ENCODE data around the gene POLE3. TPM values are rescaled to one million over a fixed set of nuclear protein-coding genes. Genes with fewer than 3 reads are reported as not detected.
A peak's percentile ranks its signal among the peaks of the same experiment; 100 is the strongest.

Gene POLE3
- total and polyA plus RNA-seq, 2 experiments from 2014 or later = 39.2 to 81.3 TPM

DNA sequence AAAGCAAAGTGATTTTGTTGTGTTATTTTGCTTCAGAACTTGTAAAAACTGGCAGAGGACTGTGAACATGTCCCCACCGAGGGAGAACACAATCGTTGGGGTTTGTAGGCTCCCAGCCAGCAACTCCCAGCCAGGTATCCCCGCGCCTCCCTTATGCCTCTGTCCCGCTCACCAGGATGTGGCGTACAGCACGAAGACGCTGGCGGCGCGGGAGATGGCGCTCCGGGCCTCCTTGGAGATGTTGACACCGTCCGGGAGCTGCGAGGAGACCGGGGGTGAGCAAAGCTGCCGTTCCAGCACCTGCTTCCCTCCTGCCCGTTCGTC is 630 bp downstream of the POLE3 start (continued):
- TF ChIP-seq, protein P1, sequence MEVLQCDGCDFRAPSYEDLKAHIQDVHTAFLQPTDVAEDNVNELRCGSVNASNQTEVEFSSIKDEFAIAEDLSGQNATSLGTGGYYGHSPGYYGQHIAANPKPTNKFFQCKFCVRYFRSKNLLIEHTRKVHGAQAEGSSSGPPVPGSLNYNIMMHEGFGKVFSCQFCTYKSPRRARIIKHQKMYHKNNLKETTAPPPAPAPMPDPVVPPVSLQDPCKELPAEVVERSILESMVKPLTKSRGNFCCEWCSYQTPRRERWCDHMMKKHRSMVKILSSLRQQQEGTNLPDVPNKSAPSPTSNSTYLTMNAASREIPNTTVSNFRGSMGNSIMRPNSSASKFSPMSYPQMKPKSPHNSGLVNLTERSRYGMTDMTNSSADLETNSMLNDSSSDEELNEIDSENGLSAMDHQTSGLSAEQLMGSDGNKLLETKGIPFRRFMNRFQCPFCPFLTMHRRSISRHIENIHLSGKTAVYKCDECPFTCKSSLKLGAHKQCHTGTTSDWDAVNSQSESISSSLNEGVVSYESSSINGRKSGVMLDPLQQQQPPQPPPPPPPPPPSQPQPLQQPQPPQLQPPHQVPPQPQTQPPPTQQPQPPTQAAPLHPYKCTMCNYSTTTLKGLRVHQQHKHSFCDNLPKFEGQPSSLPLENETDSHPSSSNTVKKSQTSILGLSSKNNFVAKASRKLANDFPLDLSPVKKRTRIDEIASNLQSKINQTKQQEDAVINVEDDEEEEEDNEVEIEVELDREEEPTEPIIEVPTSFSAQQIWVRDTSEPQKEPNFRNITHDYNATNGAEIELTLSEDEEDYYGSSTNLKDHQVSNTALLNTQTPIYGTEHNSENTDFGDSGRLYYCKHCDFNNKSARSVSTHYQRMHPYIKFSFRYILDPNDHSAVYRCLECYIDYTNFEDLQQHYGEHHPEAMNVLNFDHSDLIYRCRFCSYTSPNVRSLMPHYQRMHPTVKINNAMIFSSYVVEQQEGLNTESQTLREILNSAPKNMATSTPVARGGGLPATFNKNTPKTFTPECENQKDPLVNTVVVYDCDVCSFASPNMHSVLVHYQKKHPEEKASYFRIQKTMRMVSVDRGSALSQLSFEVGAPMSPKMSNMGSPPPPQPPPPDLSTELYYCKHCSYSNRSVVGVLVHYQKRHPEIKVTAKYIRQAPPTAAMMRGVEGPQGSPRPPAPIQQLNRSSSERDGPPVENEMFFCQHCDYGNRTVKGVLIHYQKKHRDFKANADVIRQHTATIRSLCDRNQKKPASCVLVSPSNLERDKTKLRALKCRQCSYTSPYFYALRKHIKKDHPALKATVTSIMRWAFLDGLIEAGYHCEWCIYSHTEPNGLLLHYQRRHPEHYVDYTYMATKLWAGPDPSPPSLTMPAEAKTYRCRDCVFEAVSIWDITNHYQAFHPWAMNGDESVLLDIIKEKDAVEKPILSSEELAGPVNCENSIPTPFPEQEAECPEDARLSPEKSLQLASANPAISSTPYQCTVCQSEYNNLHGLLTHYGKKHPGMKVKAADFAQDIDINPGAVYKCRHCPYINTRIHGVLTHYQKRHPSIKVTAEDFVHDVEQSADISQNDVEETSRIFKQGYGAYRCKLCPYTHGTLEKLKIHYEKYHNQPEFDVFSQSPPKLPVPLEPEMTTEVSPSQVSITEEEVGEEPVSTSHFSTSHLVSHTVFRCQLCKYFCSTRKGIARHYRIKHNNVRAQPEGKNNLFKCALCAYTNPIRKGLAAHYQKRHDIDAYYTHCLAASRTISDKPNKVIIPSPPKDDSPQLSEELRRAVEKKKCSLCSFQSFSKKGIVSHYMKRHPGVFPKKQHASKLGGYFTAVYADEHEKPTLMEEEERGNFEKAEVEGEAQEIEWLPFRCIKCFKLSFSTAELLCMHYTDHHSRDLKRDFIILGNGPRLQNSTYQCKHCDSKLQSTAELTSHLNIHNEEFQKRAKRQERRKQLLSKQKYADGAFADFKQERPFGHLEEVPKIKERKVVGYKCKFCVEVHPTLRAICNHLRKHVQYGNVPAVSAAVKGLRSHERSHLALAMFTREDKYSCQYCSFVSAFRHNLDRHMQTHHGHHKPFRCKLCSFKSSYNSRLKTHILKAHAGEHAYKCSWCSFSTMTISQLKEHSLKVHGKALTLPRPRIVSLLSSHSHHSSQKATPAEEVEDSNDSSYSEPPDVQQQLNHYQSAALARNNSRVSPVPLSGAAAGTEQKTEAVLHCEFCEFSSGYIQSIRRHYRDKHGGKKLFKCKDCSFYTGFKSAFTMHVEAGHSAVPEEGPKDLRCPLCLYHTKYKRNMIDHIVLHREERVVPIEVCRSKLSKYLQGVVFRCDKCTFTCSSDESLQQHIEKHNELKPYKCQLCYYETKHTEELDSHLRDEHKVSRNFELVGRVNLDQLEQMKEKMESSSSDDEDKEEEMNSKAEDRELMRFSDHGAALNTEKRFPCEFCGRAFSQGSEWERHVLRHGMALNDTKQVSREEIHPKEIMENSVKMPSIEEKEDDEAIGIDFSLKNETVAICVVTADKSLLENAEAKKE (CRISPR knock-in tag; IDR thresholded peaks at IDR 0.05) = no peak
- TF ChIP-seq CREB1 (CRISPR knock-in tag; IDR thresholded peaks at IDR 0.05; ENCODE audit: low read depth) (no peak), STAT1 (IDR thresholded peaks at IDR 0.05; ENCODE audit: unreplicated experiment) (no peak), EZH2phosphoT487 (IDR thresholded peaks at IDR 0.05; ENCODE audit: unreplicated experiment) (no peak)
- TF ChIP-seq, protein P2, sequence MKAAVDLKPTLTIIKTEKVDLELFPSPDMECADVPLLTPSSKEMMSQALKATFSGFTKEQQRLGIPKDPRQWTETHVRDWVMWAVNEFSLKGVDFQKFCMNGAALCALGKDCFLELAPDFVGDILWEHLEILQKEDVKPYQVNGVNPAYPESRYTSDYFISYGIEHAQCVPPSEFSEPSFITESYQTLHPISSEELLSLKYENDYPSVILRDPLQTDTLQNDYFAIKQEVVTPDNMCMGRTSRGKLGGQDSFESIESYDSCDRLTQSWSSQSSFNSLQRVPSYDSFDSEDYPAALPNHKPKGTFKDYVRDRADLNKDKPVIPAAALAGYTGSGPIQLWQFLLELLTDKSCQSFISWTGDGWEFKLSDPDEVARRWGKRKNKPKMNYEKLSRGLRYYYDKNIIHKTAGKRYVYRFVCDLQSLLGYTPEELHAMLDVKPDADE (IDR thresholded peaks at IDR 0.05) = no peak

DNA sequence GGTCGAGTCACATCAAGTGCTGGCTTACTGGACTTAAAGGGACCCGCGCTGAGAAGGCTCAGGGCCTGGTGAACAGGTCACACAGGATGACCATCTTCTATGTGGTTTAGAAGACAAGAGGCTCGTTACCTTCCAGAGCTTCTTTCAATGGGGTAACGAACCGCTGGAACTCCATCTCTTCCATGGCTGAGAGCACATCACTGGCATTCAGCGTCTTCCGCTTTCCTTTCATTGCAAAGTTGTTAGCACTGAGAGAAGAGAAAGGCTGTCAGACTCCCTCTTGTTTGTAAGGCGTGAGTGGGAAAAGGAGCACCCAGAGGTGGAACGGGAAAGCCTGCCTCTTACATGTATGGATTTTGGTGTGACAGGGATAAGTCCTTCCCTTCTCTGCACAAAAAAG is 994 bp downstream of the POLE3 start:
- DNase-seq (ENCODE audit: low spot score) = no peak
- 0 out of 2 replicates have a peak overlapping the region, but pooled peaks have one; percentile 44 for H2AFZ ChIP-seq

More for the DNA sequence above, 994 bp downstream of the POLE3 start:
- peaks cover 39% of the 10 kb centered on the region for H3K36me3 Mint-ChIP-seq (ENCODE audit: low read depth)
- H3K4me1 Mint-ChIP-seq = peaks cover 22% of the 10 kb centered on the region
- H3K4me1 ChIP-seq (ENCODE audit: insufficient read depth) = peaks cover 9% of the 10 kb centered on the region; the same call in 1 of the 2 replicates
- H3K27ac Mint-ChIP-seq = peak overlapping the region; percentile 100
- ATAC-seq = no peak
- H3K79me2 ChIP-seq (replicated peaks; ENCODE audit: insufficient read depth) = peaks cover 14% of the 10 kb centered on the region
- no peaks in the 10 kb centered on the region for H3K27me3 ChIP-seq (ENCODE audit: insufficient read depth)
- H3F3A ChIP-seq (replicated peaks; ENCODE audit: low read depth) = peaks cover 24% of the 10 kb centered on the region
- H3K27me3 Mint-ChIP-seq (ENCODE audit: insufficient read depth, low read depth, poor library complexity) = peaks cover 16% of the 10 kb centered on the region
- peak overlapping the region; percentile 70 for H3K4me3 ChIP-seq
- no peak for TF ChIP-seq STAT1 (IDR thresholded peaks at IDR 0.05; ENCODE audit: unreplicated experiment)
- peak overlapping the region; percentile 97 for H3K27ac ChIP-seq (ENCODE audit: low read depth)
- no peaks in the 10 kb centered on the region for H3K9me2 ChIP-seq (ENCODE audit: insufficient read depth)
- H3K36me3 ChIP-seq (ENCODE audit: insufficient read depth) = peaks cover 15% of the 10 kb centered on the region
- H3K4me2 ChIP-seq = peak overlapping the region; percentile 82
- H3K9me3 Mint-ChIP-seq = peaks cover 5% of the 10 kb centered on the region; the same call in 2 of the 3 replicates
- H3K4me3 Mint-ChIP-seq = peak overlapping the region; percentile 99
- peaks cover 6% of the 10 kb centered on the region for H4K20me1 ChIP-seq (replicated peaks; ENCODE audit: insufficient read depth)
